Trophoblast cell (in vitro differentiated cells and primary cell): ENCODE results near the gene RASAL2.

Experiments
- DNase-seq, 2 donors: peaks; one replicate each; pipeline ENCODE4 v3.0.0-alpha.2; 2016
- H2AFZ ChIP-seq: 2 replicates; pipeline ENCODE4 v1.6.1; 2013; ENCODE audit warnings: low read length, moderate library complexity, mild to moderate bottlenecking; ENCODE audit not compliant: insufficient read depth, poor library complexity
- H2AK5ac ChIP-seq: 2 replicates; pipeline ENCODE4 v1.6.1; 2013; ENCODE audit warnings: mild to moderate bottlenecking, low read length
- H2BK120ac ChIP-seq: 2 replicates; pipeline ENCODE4 v1.6.1; 2013; ENCODE audit warnings: low read length, mild to moderate bottlenecking, moderate library complexity; ENCODE audit not compliant: insufficient read depth, poor library complexity
- H2BK12ac ChIP-seq: 2 replicates; pipeline ENCODE4 v1.6.1; 2013; ENCODE audit warnings: mild to moderate bottlenecking, low read length, moderate library complexity
- H2BK5ac ChIP-seq: 2 replicates; pipeline ENCODE4 v1.6.1; 2013; ENCODE audit warnings: low read length, low read depth, moderate library complexity, mild to moderate bottlenecking; ENCODE audit not compliant: poor library complexity
- H3K14ac ChIP-seq: 2 replicates; pipeline ENCODE4 v1.6.1; 2013; ENCODE audit warnings: mild to moderate bottlenecking, low read length
- H3K18ac ChIP-seq: 2 replicates; pipeline ENCODE4 v1.6.1; 2013; ENCODE audit warnings: mild to moderate bottlenecking, low read length
- H3K23ac ChIP-seq: 2 replicates; pipeline ENCODE4 v1.6.1; 2013; ENCODE audit warnings: low read length
- H3K27ac ChIP-seq: 2 replicates; pipeline ENCODE4 v1.5.1; 2013; ENCODE audit warnings: low read depth, mild to moderate bottlenecking, inconsistent platforms, low read length, moderate library complexity
- H3K27me3 ChIP-seq: 2 replicates; pipeline ENCODE4 v1.6.1; 2013; ENCODE audit warnings: inconsistent platforms, mild to moderate bottlenecking, low read length, moderate library complexity; ENCODE audit not compliant: insufficient read depth
- H3K36me3 ChIP-seq, 2 experiments: 1 replicate in 1 of 2; 2 replicates in 1 of 2; pipeline ENCODE4 v1.6.1; 2013; ENCODE audit warnings: low read length in 2 of 2, mild to moderate bottlenecking in 2 of 2, moderate library complexity in 1 of 2; ENCODE audit not compliant: insufficient read depth in 2 of 2, control insufficient read depth in 1 of 2
- H3K4ac ChIP-seq: 2 replicates; pipeline ENCODE4 v1.6.1; 2013; ENCODE audit warnings: low read depth, mild to moderate bottlenecking, low read length, moderate library complexity
- H3K4me1 ChIP-seq, 2 experiments: 1 replicate in 1 of 2; 2 replicates in 1 of 2; pipeline ENCODE4 v1.6.1; 2013; ENCODE audit warnings: low read length in 2 of 2, mild to moderate bottlenecking in 2 of 2, moderate library complexity in 1 of 2; ENCODE audit not compliant: insufficient read depth in 2 of 2, control insufficient read depth in 1 of 2
- H3K4me2 ChIP-seq: 2 replicates; pipeline ENCODE4 v1.6.1; 2013; ENCODE audit warnings: inconsistent platforms, mild to moderate bottlenecking, low read length, moderate library complexity
- H3K4me3 ChIP-seq: 2 replicates; pipeline ENCODE4 v1.5.1; 2013; ENCODE audit warnings: mild to moderate bottlenecking, low read depth, low read length, inconsistent platforms
- H3K79me1 ChIP-seq: one replicate; pipeline ENCODE4 v1.6.1; 2013; ENCODE audit warnings: low read length
- H3K79me2 ChIP-seq: 2 replicates; pipeline ENCODE4 v1.6.1; 2013; ENCODE audit warnings: low read length, mild to moderate bottlenecking; ENCODE audit not compliant: control insufficient read depth, insufficient read depth, poor library complexity
- H3K9ac ChIP-seq: 2 replicates; pipeline ENCODE4 v1.6.1; 2013; ENCODE audit warnings: mild to moderate bottlenecking, low read length
- H3K9me3 ChIP-seq: 2 replicates; pipeline ENCODE4 v1.6.1; 2013; ENCODE audit warnings: low read depth, mild to moderate bottlenecking, control low read depth, inconsistent platforms, low read length; ENCODE audit not compliant: insufficient read depth
- H4K12ac ChIP-seq: 2 replicates; pipeline ENCODE4 v1.6.1; 2013; ENCODE audit warnings: low read depth, mild to moderate bottlenecking, low read length, moderate library complexity
- H4K8ac ChIP-seq: 2 replicates; pipeline ENCODE4 v1.6.1; 2013; ENCODE audit warnings: low read depth, mild to moderate bottlenecking, low read length, moderate library complexity
- H4K91ac ChIP-seq: one replicate; pipeline ENCODE4 v1.6.1; 2013; ENCODE audit warnings: low read depth, mild to moderate bottlenecking, low read length, moderate library complexity
- WGBS: extraction: QIAGEN DNeasy Blood & Tissue Kit; methylation state at CpG from one replicate; pipeline ENCODE4 v1.1.7; 2013; ENCODE audit warnings: missing lambda C conversion rate; ENCODE audit not compliant: insufficient read length, insufficient coverage; ENCODE audit errors: extremely low coverage; 5-methylcytosine and 5-hydroxymethylcytosine counted together

The RASAL2 gene

DNA sequence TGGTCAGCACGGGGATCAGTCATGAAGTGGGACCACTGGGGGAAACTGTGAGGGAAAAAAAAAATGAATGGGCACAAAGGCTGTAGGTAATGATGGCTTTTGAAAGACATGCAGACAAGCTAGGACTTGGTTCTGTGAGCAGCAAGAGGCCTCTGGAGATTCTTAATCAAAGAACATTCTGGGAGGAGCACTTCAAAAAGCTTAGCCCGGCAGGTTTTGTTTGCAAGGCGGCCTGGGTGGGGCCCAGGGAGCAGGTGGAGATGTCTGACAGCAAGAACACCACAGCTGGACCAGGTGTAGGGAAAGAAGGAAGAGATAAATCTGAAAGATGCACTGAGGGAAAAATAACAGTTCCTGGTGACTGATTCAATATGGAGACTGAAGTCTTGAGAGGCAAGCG is 425.0 kb downstream of the RASAL2 start:
- Histone ChIP-seq H3K79me2 (no peaks in the 10 kb centered on the region), H2AFZ (no peak overlapping the region), H3K23ac (no peak overlapping the region), H2BK120ac (no peak overlapping the region), H3K36me3 (no peaks in the 10 kb centered on the region), H2BK5ac (no peak overlapping the region), H3K4me2 (no peak overlapping the region), H3K4me3 (peak overlapping the region; percentile 57), H3K9ac (no peak overlapping the region), H3K18ac (no peak overlapping the region), H3K27me3 (no peaks in the 10 kb centered on the region), H4K8ac (no peak overlapping the region), H3K79me1 (no peaks in the 10 kb centered on the region), H3K9me3 (peaks cover 3% of the 10 kb centered on the region), H2BK12ac (no peak overlapping the region), H3K27ac (no peak overlapping the region), H2AK5ac (no peak overlapping the region), H4K91ac (no peak overlapping the region), H3K4ac (no peak overlapping the region), H4K12ac (no peak overlapping the region), H3K4me1 (no peaks in the 10 kb centered on the region), H3K14ac (no peak overlapping the region)
- no CpG with 5 or more reads among the region's 4 CpGs for WGBS
- no peak for DNase-seq

DNA sequence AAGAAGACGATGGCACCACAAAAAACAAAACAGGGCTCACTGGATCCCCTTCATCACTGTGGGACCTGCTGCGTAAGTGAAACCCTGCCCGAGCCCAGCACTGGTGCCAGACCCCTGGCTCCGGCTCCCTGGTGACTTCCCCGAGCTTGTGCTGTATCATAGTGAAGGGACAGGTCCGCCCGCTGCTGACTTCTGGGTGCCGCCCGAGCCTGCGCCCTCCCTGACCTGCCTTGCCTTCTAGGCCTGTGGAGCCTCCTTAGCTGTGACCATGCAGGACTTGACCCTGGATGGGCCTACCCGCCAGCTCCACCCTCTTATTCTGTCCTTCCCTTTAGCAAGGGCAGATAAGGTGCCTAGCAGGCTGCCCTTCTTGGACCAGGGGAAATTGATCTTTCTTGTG is 426.9 kb downstream of the RASAL2 start:
- Histone ChIP-seq H2AFZ (no peak overlapping the region), H3K9me3 (peaks cover 4% of the 10 kb centered on the region), H2BK12ac (no peak overlapping the region), H4K12ac (no peak overlapping the region), H3K79me1 (no peaks in the 10 kb centered on the region), H4K8ac (no peak overlapping the region), H3K4me1 (no peaks in the 10 kb centered on the region), H4K91ac (no peak overlapping the region), H3K27ac (no peak overlapping the region), H3K9ac (no peak overlapping the region), H3K4ac (no peak overlapping the region), H3K27me3 (no peaks in the 10 kb centered on the region), H3K36me3 (no peaks in the 10 kb centered on the region), H3K4me3 (no peak overlapping the region), H3K79me2 (no peaks in the 10 kb centered on the region), H3K23ac (no peak overlapping the region), H2BK5ac (no peak overlapping the region), H3K14ac (no peak overlapping the region), H2AK5ac (no peak overlapping the region), H3K4me2 (no peak overlapping the region), H3K18ac (no peak overlapping the region), H2BK120ac (no peak overlapping the region)
- no CpG with 5 or more reads among the region's 11 CpGs for WGBS
- DNase-seq: no peak

DNA sequence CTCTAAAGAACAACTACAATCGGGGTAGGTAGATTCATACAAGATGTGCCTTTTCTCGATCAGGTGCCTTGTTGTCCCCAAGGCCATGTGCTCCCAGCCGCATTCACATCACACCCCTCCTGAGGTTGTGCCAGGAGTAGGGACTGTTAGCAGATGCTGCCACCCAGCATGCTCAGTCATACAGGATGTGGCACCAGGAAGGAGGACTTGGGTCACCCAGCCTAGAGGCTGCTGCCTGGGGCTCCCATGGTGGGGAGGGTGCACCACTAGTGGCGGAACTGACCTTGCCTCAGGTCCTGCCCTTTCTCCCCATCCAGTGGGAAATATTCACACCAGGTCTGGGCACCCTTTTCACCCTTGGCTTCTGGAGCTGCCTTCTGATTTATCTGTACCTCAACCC is 427.3 kb downstream of the RASAL2 start:
- Histone ChIP-seq H4K8ac (no peak overlapping the region), H2BK12ac (no peak overlapping the region), H3K4me1 (no peaks in the 10 kb centered on the region), H3K4me2 (no peak overlapping the region), H2AFZ (no peak overlapping the region), H2BK5ac (no peak overlapping the region), H3K18ac (no peak overlapping the region), H3K9me3 (peaks cover 4% of the 10 kb centered on the region), H3K27me3 (no peaks in the 10 kb centered on the region), H3K4ac (no peak overlapping the region), H3K79me2 (no peaks in the 10 kb centered on the region), H3K27ac (no peak overlapping the region), H2BK120ac (no peak overlapping the region), H3K9ac (no peak overlapping the region), H3K36me3 (no peaks in the 10 kb centered on the region), H3K4me3 (no peak overlapping the region), H4K91ac (no peak overlapping the region), H3K23ac (no peak overlapping the region), H3K14ac (no peak overlapping the region), H3K79me1 (no peaks in the 10 kb centered on the region), H2AK5ac (no peak overlapping the region), H4K12ac (no peak overlapping the region)
- no peak for DNase-seq
- WGBS: no CpG with 5 or more reads among the region's 4 CpGs

DNA sequence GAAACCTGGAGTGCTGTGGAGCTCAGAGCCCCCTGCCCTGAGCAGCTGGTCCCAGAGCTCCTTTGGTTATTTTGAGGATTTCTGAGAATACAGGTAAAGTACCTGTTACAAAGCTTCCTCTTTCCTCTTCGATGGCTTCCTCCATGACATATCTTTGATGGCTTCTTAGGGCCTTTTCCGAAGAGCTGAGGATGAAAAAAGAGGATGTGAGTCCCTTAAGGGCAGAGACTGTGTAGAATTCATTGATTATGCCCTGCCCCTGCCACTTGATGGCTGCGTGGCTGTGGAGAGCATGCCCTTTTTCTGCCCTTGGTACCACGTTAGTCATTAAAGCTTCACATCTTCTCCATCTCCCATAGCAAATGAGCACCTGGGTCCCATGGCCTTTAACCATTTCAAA is 433.2 kb downstream of the RASAL2 start:
- H3K4me3 ChIP-seq: no peak overlapping the region
- no peak overlapping the region for H2BK120ac ChIP-seq
- H3K9ac ChIP-seq: no peak overlapping the region
- H2BK5ac ChIP-seq: no peak overlapping the region
- no peaks in the 10 kb centered on the region for H3K36me3 ChIP-seq
- no peak overlapping the region for H3K14ac ChIP-seq
- H3K79me2 ChIP-seq: no peaks in the 10 kb centered on the region
- H3K23ac ChIP-seq: no peak overlapping the region
- no peaks in the 10 kb centered on the region for H3K27me3 ChIP-seq
- no peak overlapping the region for H2AFZ ChIP-seq
- H4K12ac ChIP-seq: no peak overlapping the region
- no peak overlapping the region for H4K91ac ChIP-seq
- no peak overlapping the region for H3K4me2 ChIP-seq
- no peak overlapping the region for H4K8ac ChIP-seq
- peaks cover 11% of the 10 kb centered on the region in 2 experiments for H3K4me1 ChIP-seq
- H2AK5ac ChIP-seq: no peak overlapping the region
- H3K79me1 ChIP-seq: no peaks in the 10 kb centered on the region
- peaks cover 2% of the 10 kb centered on the region for H3K9me3 ChIP-seq
- H2BK12ac ChIP-seq: no peak overlapping the region
- H3K4ac ChIP-seq: no peak overlapping the region
- H3K18ac ChIP-seq: no peak overlapping the region
- DNase-seq: no peak
- H3K27ac ChIP-seq: no peak overlapping the region
- no CpG with 5 or more reads among the region's 4 CpGs for WGBS
